ENCODE measurements around the gene SNX4. TPM values are rescaled to one million over a fixed set of nuclear protein-coding genes. Genes with fewer than 3 reads are reported as not detected.

The SNX4 gene
- polyA plus RNA-seq, 2 of the 4 experiments (the other 2 are of a cell fraction), result 19.1 to 21.7 TPM

DNA sequence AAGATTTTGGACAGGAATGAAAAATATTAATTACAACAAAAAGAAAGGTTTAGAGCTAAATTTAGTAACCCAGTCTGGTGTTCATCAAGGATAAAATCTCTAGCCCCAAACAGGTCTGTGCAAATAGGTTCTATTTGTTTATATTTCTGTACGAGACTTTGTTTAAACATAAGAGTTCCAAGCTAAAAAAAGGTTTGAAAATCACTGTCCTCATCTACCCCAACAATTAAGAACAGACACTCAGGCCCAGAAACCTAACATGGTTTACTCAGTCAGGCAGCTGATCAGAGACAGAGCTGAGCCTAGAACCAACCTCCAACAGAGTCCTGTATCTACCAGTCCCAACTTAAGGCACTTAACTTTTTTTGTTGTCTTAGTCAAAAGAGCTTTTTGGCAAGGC is 49.3 kb downstream of the SNX4 start:
- POLR2A ChIA-PET, result no interaction called here
- WGBS (ENCODE audit: missing lambda C conversion rate), result 78% methylated on average over 1 of the region's 1 CpG

DNA sequence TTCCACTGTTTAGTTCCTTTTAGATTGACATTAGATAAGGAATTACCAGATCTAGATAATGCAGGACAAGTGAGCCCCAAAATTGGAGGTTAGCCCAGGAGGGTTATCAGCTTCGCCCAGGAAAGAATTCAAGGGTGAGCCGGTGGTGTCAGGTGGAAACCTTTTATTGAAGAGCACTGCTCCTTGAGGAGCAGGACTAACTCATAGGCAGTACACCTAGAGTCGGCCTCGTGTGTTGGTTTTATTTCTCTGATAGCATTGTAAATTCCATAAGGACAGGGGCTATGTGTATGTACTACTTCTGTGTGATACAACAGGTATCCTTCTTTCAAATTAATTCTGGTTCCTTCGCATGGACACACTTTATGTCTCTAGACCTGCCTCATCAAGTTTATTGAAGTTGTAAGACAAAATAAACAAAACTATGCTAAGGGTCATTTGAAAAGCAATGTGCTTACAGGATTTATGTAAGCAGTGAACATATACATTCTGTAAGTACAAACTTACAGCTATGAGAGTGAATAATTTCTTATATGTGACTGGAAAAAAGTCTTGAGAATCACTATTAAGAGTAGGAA is 57.2 kb downstream of the SNX4 start:
- H3K27ac ChIP-seq, result no peak overlapping the region
- TF ChIP-seq, protein P1, sequence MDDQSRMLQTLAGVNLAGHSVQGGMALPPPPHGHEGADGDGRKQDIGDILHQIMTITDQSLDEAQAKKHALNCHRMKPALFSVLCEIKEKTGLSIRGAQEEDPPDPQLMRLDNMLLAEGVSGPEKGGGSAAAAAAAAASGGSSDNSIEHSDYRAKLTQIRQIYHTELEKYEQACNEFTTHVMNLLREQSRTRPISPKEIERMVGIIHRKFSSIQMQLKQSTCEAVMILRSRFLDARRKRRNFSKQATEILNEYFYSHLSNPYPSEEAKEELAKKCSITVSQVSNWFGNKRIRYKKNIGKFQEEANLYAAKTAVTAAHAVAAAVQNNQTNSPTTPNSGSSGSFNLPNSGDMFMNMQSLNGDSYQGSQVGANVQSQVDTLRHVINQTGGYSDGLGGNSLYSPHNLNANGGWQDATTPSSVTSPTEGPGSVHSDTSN (IDR thresholded peaks at IDR 0.05), result no peak
- TF ChIP-seq RFX5 (IDR thresholded peaks at IDR 0.05) (no peak), JUNB (IDR thresholded peaks at IDR 0.05) (no peak), ZNF302 (CRISPR knock-in tag; IDR thresholded peaks at IDR 0.05) (no peak), MAFK (IDR thresholded peaks at IDR 0.05; ENCODE audit: partially characterized antibody) (no peak), GATA3 (IDR thresholded peaks at IDR 0.05; ENCODE audit: borderline replicate concordance) (no peak), RNF2 (IDR thresholded peaks at IDR 0.05; ENCODE audit: borderline replicate concordance, low read depth) (no peak)
- TF ChIP-seq, protein P2, sequence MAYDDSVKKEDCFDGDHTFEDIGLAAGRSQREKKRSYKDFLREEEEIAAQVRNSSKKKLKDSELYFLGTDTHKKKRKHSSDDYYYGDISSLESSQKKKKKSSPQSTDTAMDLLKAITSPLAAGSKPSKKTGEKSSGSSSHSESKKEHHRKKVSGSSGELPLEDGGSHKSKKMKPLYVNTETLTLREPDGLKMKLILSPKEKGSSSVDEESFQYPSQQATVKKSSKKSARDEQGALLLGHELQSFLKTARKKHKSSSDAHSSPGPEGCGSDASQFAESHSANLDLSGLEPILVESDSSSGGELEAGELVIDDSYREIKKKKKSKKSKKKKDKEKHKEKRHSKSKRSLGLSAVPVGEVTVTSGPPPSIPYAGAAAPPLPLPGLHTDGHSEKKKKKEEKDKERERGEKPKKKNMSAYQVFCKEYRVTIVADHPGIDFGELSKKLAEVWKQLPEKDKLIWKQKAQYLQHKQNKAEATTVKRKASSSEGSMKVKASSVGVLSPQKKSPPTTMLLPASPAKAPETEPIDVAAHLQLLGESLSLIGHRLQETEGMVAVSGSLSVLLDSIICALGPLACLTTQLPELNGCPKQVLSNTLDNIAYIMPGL (CRISPR knock-in tag; IDR thresholded peaks at IDR 0.05; ENCODE audit: borderline replicate concordance), result no peak
- H3K4me3 ChIP-seq, result no peak overlapping the region
- WGBS (ENCODE audit: missing lambda C conversion rate), result 96% methylated on average over 5 of the region's 5 CpGs
- FAIRE-seq (no peak), ATAC-seq (no peak), DNase-seq (ENCODE audit: low read depth in 1 of 2, low spot score in 1 of 2) (no peak)
- no peaks in the 10 kb centered on the region for H3K4me1 ChIP-seq
- H3K4me2 ChIP-seq, result no peak overlapping the region
- POLR2A ChIA-PET, result no interaction called here
- no peaks in the 10 kb centered on the region for H3K9me3 ChIP-seq
- CTCF ChIA-PET, result interaction anchor here (1.0 kb wide), 1 partner anchor 18 kb away, joined by 3 read pairs; no protein-coding TSS in a partner anchor

More for the DNA sequence above, 49.3 kb downstream of the SNX4 start:
- no peak overlapping the region for H3K4me3 ChIP-seq
- FAIRE-seq, result no peak
- TF ChIP-seq TP53 (CRISPR knock-in tag; IDR thresholded peaks at IDR 0.05) (no peak), BHLHE40 (IDR thresholded peaks at IDR 0.05; ENCODE audit: low read depth, low read length) (no peak)
- TF ChIP-seq, protein P3, sequence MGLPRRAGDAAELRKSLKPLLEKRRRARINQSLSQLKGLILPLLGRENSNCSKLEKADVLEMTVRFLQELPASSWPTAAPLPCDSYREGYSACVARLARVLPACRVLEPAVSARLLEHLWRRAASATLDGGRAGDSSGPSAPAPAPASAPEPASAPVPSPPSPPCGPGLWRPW (IDR thresholded peaks at IDR 0.05), result no peak
- DNase-seq (ENCODE audit: low read depth in 1 of 2, low spot score in 1 of 2), result no peak
- H3K4me1 ChIP-seq, result no peaks in the 10 kb centered on the region
- H3K9me3 ChIP-seq, result no peaks in the 10 kb centered on the region
- no peak overlapping the region for H3K4me2 ChIP-seq
- ATAC-seq, result no peak
- no peak overlapping the region for H3K27ac ChIP-seq
- CTCF ChIA-PET, result no interaction called here

DNA sequence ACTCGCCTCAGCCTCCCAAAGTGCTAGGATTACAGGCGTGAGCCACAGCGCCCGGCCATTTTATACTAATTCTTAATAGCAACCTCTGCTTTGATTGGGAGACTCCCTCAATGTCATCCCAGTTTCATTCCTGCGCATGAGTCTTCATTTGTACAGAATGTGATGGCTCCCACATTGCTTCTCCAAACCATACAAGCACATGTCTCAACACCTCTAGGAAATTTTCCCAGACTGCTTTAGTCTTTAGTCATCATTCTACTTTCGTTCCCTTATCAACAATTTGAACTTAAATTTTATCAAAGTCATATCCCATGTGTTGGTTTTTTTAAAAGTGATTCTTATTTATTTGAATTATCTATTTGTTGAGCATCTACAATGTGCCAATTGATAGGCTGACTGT is 58.1 kb downstream of the SNX4 start:
- Histone ChIP-seq H3K4me2 (no peak overlapping the region), H3K4me1 (no peaks in the 10 kb centered on the region), H3K27ac (no peak overlapping the region), H3K9me3 (no peaks in the 10 kb centered on the region), H3K4me3 (no peak overlapping the region)
- POLR2A ChIA-PET, result no interaction called here
- TF ChIP-seq HOXA7 (CRISPR knock-in tag; IDR thresholded peaks at IDR 0.05), result no peak
- no peak for TF ChIP-seq CEBPB (IDR thresholded peaks at IDR 0.05)
- TF ChIP-seq HOXB13 (CRISPR knock-in tag; IDR thresholded peaks at IDR 0.05; ENCODE audit: low read depth), result no peak
- TF ChIP-seq CHD4 (IDR thresholded peaks at IDR 0.05; ENCODE audit: borderline replicate concordance), result no peak
- TF ChIP-seq RFX5 (IDR thresholded peaks at IDR 0.05), result no peak
- TF ChIP-seq JUN (IDR thresholded peaks at IDR 0.05), result no peak
- WGBS (ENCODE audit: missing lambda C conversion rate), result 95% methylated on average over 6 of the region's 6 CpGs
- FAIRE-seq (no peak), DNase-seq (ENCODE audit: low read depth in 1 of 2, low spot score in 1 of 2) (no peak), ATAC-seq (no peak)
- CTCF ChIA-PET, result no interaction called here

DNA sequence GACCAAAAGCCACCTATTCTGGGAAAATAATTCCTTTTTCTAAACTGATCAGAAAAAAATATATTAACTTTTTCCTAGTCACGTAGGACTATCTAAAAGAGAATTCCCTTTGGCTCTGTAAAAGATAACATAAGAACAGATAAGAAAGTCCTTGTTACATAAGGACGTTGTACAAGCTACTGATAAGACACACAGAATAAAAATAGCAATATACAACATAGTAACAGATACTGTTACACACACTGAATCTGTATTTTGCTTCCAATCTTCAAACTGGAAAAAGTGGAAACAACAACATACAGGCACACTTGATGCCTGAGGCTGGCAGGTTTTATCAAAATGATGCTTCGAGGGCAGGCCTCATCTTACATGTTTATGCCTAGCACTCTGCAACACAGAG is 59.8 kb downstream of the SNX4 start:
- ChIA-PET POLR2A (no interaction called here), CTCF (no interaction called here)
- 92% methylated on average over 3 of the region's 3 CpGs for WGBS (ENCODE audit: missing lambda C conversion rate)
- TF ChIP-seq, protein P4, sequence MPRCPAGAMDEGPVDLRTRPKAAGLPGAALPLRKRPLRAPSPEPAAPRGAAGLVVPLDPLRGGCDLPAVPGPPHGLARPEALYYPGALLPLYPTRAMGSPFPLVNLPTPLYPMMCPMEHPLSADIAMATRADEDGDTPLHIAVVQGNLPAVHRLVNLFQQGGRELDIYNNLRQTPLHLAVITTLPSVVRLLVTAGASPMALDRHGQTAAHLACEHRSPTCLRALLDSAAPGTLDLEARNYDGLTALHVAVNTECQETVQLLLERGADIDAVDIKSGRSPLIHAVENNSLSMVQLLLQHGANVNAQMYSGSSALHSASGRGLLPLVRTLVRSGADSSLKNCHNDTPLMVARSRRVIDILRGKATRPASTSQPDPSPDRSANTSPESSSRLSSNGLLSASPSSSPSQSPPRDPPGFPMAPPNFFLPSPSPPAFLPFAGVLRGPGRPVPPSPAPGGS (IDR thresholded peaks at IDR 0.05), result no peak
- TF ChIP-seq NFE2L2 (conservative IDR thresholded peaks at IDR 0.05; ENCODE audit: low read length), result no peak
- no peak for TF ChIP-seq MAZ (IDR thresholded peaks at IDR 0.05; ENCODE audit: borderline replicate concordance, low read depth, low read length)
- TF ChIP-seq ZC3H11A (IDR thresholded peaks at IDR 0.05), result no peak
- TF ChIP-seq, protein P5, sequence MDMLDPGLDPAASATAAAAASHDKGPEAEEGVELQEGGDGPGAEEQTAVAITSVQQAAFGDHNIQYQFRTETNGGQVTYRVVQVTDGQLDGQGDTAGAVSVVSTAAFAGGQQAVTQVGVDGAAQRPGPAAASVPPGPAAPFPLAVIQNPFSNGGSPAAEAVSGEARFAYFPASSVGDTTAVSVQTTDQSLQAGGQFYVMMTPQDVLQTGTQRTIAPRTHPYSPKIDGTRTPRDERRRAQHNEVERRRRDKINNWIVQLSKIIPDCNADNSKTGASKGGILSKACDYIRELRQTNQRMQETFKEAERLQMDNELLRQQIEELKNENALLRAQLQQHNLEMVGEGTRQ (IDR thresholded peaks at IDR 0.05), result no peak
- TF ChIP-seq, protein P6, sequence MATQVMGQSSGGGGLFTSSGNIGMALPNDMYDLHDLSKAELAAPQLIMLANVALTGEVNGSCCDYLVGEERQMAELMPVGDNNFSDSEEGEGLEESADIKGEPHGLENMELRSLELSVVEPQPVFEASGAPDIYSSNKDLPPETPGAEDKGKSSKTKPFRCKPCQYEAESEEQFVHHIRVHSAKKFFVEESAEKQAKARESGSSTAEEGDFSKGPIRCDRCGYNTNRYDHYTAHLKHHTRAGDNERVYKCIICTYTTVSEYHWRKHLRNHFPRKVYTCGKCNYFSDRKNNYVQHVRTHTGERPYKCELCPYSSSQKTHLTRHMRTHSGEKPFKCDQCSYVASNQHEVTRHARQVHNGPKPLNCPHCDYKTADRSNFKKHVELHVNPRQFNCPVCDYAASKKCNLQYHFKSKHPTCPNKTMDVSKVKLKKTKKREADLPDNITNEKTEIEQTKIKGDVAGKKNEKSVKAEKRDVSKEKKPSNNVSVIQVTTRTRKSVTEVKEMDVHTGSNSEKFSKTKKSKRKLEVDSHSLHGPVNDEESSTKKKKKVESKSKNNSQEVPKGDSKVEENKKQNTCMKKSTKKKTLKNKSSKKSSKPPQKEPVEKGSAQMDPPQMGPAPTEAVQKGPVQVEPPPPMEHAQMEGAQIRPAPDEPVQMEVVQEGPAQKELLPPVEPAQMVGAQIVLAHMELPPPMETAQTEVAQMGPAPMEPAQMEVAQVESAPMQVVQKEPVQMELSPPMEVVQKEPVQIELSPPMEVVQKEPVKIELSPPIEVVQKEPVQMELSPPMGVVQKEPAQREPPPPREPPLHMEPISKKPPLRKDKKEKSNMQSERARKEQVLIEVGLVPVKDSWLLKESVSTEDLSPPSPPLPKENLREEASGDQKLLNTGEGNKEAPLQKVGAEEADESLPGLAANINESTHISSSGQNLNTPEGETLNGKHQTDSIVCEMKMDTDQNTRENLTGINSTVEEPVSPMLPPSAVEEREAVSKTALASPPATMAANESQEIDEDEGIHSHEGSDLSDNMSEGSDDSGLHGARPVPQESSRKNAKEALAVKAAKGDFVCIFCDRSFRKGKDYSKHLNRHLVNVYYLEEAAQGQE (IDR thresholded peaks at IDR 0.05), result no peak
- no peak for TF ChIP-seq HOXA7 (CRISPR knock-in tag; IDR thresholded peaks at IDR 0.05)
- TF ChIP-seq TFCP2L1 (CRISPR knock-in tag; IDR thresholded peaks at IDR 0.05), result no peak

More for the DNA sequence above, 59.8 kb downstream of the SNX4 start:
- H3K9me3 ChIP-seq, result no peaks in the 10 kb centered on the region
- no peaks in the 10 kb centered on the region for H3K4me1 ChIP-seq
- H3K4me3 ChIP-seq, result no peak overlapping the region
- FAIRE-seq (no peak), DNase-seq (ENCODE audit: low read depth in 1 of 2, low spot score in 1 of 2) (no peak), ATAC-seq (no peak)
- H3K4me2 ChIP-seq, result no peak overlapping the region
- H3K27ac ChIP-seq, result no peak overlapping the region

Data from A549 (cell line).